ENCODE data around the gene RFWD3.

DNA sequence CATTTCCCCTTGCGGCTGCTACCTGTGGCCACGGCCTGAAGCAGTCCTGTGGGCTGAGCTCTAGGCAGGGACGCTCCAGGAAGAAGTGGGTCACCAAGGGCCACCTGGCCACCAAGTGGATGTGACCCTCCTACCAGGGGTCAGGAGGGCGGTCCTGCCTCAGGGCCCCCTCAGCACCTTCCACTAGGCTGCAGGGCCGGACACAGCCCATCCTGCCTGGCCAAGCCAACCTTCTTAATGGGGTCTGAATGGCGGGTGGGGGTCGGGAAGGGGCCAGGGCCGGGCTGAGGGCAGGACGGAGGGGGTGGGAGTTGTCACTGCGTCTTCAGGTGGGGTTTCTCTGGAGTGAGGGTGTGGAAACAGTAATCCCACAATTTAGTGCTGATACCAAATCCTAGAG lies 47.2 kb upstream of the RFWD3 start:
- TF ChIP-seq, protein P1, sequence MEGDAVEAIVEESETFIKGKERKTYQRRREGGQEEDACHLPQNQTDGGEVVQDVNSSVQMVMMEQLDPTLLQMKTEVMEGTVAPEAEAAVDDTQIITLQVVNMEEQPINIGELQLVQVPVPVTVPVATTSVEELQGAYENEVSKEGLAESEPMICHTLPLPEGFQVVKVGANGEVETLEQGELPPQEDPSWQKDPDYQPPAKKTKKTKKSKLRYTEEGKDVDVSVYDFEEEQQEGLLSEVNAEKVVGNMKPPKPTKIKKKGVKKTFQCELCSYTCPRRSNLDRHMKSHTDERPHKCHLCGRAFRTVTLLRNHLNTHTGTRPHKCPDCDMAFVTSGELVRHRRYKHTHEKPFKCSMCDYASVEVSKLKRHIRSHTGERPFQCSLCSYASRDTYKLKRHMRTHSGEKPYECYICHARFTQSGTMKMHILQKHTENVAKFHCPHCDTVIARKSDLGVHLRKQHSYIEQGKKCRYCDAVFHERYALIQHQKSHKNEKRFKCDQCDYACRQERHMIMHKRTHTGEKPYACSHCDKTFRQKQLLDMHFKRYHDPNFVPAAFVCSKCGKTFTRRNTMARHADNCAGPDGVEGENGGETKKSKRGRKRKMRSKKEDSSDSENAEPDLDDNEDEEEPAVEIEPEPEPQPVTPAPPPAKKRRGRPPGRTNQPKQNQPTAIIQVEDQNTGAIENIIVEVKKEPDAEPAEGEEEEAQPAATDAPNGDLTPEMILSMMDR (IDR thresholded peaks at IDR 0.05) = no peak
- TF ChIP-seq POLR2A (IDR thresholded peaks at IDR 0.05) (no peak), EP300 (IDR thresholded peaks at IDR 0.05) (no peak), POLR2AphosphoS5 (IDR thresholded peaks at IDR 0.05) (no peak)
